Kidney capillary endothelial cell (primary cell): ENCODE data around the gene HELZ2.

Source experiments
- DNase-seq: peaks from one replicate; pipeline ENCODE4 v3.0.0-alpha.2; 2018; ENCODE audit warnings: low spot score

HELZ2 gene

GRCh38 chr20:63549679-63550282, 24.3 kb downstream of the HELZ2 start:
- DNase-seq = no peak

GRCh38 chr20:63549019-63549418, 25.0 kb downstream of the HELZ2 start:
- no peak for DNase-seq

- no peak for DNase-seq
Observed at GRCh38 chr20:63548542-63548941, 25.5 kb downstream of the HELZ2 start.

GRCh38 chr20:63547725-63548480, 26.1 kb downstream of the HELZ2 start, which contains the start of gene SRMS:
SRMS (minus strand) TSS chr20:63547749; CDS start chr20:63547463, 286 bp downstream.
- no peak for DNase-seq

- DNase-seq = no peak
Observed at GRCh38 chr20:63546956-63547724, 26.9 kb downstream of the HELZ2 start.

GRCh38 chr20:63546256-63546955, 27.6 kb downstream of the HELZ2 start:
- DNase-seq = no peak

- no peak for DNase-seq
Observed at GRCh38 chr20:63545814-63546213, 28.2 kb downstream of the HELZ2 start.

GRCh38 chr20:63544958-63545516, 29.0 kb downstream of the HELZ2 start:
- DNase-seq = no peak

- no peak for DNase-seq
Observed at GRCh38 chr20:63544241-63544957, 29.6 kb downstream of the HELZ2 start.

- no peak for DNase-seq
Observed at GRCh38 chr20:63543733-63544132, 30.3 kb downstream of the HELZ2 start.

GRCh38 chr20:63543131-63543530, 30.9 kb downstream of the HELZ2 start:
- no peak for DNase-seq

- no peak for DNase-seq
Observed at GRCh38 chr20:63542696-63543095, 31.3 kb downstream of the HELZ2 start.

GRCh38 chr20:63542031-63542559, 31.9 kb downstream of the HELZ2 start:
- DNase-seq = no peak

GRCh38 chr20:63541371-63541770, 32.7 kb downstream of the HELZ2 start:
- DNase-seq = no peak

- peak; percentile 48 for DNase-seq
Observed at GRCh38 chr20:63540417-63541186, 33.4 kb downstream of the HELZ2 start.

GRCh38 chr20:63539441-63540370, 34.3 kb downstream of the HELZ2 start:
- DNase-seq = no peak

- DNase-seq = no peak
Observed at GRCh38 chr20:63539092-63539430, 35.0 kb downstream of the HELZ2 start.

GRCh38 chr20:63538204-63539091, 35.6 kb downstream of the HELZ2 start:
- DNase-seq = no peak
